GM18508 (cell line): ENCODE results near the gene TESK2.
"Not testable (repeated sequence)": the region's sequence is repeated elsewhere in the genome, so short reads cannot be mapped to it uniquely, and the experiment has no call there.

Experiments
- ATAC-seq: cut with Tn5 transposase; IDR thresholded peaks from one replicate; pipeline ENCODE4 v1.9.1; 2021; ENCODE audit warnings: moderate number of reproducible peaks; ENCODE audit not compliant: insufficient read depth, unreplicated experiment

The TESK2 gene

GRCh38 chr1:45383191-45383590 is 107.8 kb downstream of the TESK2 start:
- ATAC-seq: no peak

- no peak for ATAC-seq
These were observed 109.7 kb downstream of the TESK2 start for GRCh38 chr1:45381243-45381642.

DNA sequence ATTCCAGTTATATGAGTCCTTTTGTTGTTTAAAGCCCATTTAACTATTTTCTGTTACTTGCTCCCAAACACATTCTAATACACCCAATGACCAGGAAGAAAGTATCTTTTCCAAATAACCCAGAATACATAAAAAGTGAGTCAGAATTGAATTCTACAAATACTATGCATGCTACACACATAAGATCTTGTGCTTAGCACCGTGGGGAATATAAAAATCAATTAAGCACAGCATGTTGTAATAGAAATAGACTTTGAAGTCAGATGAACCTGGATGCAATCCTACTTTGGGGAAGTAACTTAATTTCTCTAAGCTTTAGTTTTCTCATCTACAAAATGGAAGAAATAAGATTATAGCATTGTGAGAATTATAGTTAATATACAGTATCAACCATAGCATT is 110.2 kb downstream of the TESK2 start:
- ATAC-seq: no peak

DNA sequence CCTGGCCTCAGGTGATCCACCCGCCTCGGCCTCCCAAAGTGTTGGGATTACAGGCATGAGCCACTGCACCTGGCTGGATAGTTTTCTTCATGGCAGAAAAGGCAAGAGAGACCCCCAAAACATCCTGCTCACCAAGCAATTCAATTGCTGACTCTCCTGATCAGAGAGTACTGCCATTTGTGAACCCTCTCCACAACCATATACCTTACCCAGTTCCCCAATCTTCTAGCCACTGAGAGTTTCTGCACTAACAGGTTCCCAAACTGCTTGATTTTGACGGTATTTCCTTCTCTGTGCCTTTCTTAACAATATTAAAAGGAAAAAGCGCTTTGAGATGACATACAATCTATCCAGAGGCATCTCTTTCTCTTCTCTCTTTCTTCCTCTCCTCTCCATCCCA is 110.8 kb downstream of the TESK2 start:
- no peak for ATAC-seq

DNA sequence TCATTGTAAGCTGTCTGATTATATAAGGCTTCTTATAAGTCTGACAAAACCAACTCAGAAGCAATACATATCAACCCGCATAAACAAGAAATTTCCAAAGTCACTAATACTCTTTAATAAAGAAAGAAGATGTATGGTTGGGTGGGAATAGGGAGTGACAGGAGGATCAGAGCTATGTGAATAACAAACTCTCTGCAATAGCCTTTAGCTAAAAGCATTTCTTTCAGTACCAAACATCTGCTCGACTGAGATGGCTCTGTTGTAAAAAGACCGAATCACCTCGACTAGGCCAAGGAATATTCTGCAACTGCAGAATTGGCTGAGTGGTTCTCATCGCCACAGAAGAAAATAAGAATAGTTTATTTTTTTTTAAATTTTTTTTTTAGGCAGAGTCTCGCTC is 111.4 kb downstream of the TESK2 start:
- ATAC-seq: no peak

GRCh38 chr1:45378184-45378583 is 112.8 kb downstream of the TESK2 start:
- ATAC-seq: no peak

DNA sequence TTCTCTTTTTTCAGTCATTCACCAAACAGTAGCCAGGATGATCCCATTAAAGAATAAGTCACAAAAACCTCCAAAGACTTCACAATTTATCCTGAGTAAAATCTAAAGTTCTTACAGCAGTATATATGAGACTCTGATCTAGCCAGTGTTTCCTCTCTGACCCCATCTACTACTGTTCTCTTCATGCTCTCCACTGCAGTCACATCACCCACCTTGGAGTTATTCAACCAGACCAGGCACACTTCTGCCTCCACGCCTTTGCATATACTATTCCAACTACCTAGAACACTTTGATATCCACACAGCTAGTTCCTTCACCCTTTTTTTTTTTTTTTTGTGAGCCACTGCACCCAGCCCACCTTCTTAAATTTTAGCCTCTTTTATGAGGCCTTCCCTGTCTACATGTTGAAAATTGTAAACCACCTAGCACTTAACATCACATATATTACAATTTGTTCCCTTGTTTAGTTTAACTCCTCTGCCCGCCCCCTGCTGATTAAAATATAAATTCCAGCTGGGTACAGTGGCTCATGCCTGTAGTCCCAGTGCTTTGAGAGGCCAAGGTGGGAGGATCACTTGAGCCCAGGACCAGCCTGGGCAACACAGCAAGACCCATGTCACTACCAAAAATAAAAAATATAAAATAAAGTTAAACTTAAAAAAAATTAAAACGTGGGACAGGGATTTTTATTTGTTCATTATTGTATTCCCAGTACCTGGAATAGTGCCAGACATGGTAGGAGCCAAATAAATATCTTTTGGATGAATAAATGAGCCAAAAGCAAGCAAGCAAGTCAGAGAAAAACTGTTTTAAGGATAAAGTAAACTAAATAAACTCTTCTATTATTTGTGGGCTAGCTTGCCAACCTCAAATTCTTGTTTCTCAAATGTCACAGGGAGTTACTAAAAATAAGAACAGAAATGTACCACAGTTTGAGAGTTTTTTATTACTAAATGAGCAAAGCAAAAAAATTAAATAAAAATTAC is 115.6 kb downstream of the TESK2 start:
- ATAC-seq: no peak

- ATAC-seq: no peak
These were observed 117.4 kb downstream of the TESK2 start for GRCh38 chr1:45373573-45373972.

DNA sequence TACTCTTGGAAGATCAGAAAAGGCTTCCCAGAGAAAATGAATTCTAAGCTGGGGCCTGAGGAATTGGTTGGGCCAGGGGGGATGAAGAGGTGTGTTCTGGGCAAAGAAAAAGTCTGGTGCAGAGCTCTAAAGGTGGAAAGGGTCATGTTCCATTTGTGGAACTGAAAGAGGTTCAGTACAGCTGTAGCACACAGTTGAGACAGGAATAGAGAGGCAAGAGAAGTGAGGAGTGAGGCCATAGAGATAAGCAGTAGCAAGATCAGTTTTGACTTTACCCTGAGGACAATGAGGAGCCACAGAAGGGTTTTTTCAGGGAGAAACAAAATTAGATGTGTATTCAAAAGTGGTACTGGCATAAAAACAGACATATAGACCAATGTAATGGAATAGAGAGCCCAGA is 120.4 kb downstream of the TESK2 start:
- ATAC-seq: no peak

DNA sequence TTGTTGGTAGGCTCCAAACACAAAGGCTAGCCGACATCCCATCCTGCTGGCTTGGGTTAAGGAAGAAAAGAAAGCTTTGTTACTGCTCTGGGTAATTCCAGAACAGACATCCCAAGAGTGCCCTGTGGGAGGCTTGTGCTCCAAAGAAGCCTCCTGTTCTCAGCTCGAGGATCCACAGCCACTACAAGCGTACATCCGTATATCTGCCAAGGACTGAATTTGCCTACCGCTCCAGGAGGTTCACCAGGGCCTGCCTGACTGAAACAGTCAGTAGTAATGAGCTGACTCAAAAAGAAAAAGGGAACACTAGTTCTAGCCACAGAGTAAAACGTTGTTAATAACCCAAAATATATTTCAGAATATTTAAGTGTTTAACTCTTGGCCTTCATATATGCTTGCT is 125.9 kb downstream of the TESK2 start:
- no peak for ATAC-seq

GRCh38 chr1:45364294-45364693 is 126.7 kb downstream of the TESK2 start:
- ATAC-seq: no peak

- not testable (repeated sequence) for ATAC-seq
These were observed 130.0 kb downstream of the TESK2 start for GRCh38 chr1:45360981-45361380.

GRCh38 chr1:45359882-45360513 is 131.0 kb downstream of the TESK2 start:
- ATAC-seq: no peak

- no peak for ATAC-seq
These were observed 134.8 kb downstream of the TESK2 start for GRCh38 chr1:45356186-45356585.

DNA sequence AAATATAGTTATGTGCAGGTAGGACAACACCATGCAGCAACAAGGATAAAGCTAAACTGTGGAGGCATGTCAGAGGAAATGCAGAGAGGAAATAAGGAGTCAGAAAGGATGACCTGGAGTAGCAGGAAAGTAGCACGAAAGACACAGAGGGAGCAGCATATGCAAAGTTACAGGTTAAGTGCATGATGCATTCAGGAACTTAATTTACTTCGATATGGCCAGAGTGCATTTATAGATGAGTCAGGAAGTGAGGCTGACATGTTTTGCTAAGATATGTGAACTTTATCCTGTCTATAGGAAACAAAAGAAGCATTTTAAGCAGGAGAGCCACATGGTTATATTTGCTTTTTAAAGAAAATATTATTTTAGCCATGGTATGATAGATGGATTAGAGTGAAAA is 135.3 kb downstream of the TESK2 start:
- no peak for ATAC-seq

GRCh38 chr1:45354838-45355237 is 136.1 kb downstream of the TESK2 start:
- no peak for ATAC-seq

- ATAC-seq: no peak
These were observed 137.3 kb downstream of the TESK2 start for GRCh38 chr1:45353685-45354084.

DNA sequence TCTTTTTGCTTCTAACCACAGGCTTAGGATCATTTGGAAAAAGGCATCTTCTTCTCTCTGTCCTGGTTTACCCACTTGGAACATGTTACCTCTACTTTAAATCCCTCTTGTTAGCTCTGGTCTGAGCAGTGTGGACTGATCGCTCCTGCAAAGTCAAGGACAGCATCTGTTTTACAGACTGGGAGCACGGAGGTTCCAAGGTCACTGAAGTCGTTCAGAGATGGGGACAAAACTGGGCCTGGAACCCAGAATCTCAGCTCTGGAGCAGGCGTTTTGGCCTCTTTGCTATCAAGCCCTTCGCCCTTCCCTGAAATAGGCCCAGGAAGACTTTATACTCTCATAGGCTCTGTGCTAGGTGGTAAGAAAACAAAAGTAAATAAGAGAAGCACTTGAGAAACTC is 139.5 kb downstream of the TESK2 start:
- no peak for ATAC-seq

- no peak for ATAC-seq
These were observed 141.8 kb downstream of the TESK2 start for GRCh38 chr1:45348966-45349677.

DNA sequence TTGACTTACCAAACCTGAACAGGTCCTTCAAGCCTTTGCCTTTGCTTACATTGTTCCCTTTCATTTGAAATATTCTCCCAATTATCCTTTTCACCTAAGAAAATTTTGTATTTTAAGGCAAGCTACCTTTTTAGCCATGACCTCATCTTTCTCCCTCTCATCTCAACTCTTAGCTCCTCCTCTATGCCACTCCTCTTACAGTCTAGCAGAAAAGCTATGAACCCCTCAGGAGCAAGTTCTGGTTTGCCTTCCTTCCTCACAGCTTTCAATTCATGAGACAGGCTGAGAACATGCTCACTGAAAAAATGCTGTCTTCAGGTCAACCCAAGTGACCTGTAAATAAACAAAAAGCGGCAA is 142.4 kb downstream of the TESK2 start:
- no peak for ATAC-seq

- ATAC-seq: no peak
These were observed 142.9 kb downstream of the TESK2 start for GRCh38 chr1:45348020-45348419.
